NCI-H128 (cell line): Measurements from ENCODE around the gene ITPKB.
A peak's percentile ranks its signal among the peaks of the same experiment; 100 is the strongest.

Source experiments
- DNase-seq: peaks from one replicate; lab custom pipeline; 2025; ENCODE audit not compliant: unreplicated experiment; lab: John Stamatoyannopoulos, UW

ITPKB gene

GRCh38 chr1:226668173-226668560, 70.9 kb downstream of the ITPKB start:
- no peak for DNase-seq

- DNase-seq = no peak
Observed at GRCh38 chr1:226666692-226667091, 72.4 kb downstream of the ITPKB start.

GRCh38 chr1:226666164-226666506, 72.9 kb downstream of the ITPKB start:
- DNase-seq = no peak

GRCh38 chr1:226665505-226666163, 73.4 kb downstream of the ITPKB start:
- DNase-seq = no peak

GRCh38 chr1:226664413-226665101, 74.5 kb downstream of the ITPKB start:
- no peak for DNase-seq

- DNase-seq = no peak
Observed at GRCh38 chr1:226663327-226663704, 75.8 kb downstream of the ITPKB start.

GRCh38 chr1:226662642-226663326, 76.3 kb downstream of the ITPKB start:
- DNase-seq = no peak

- no peak for DNase-seq
Observed at GRCh38 chr1:226661965-226662364, 77.1 kb downstream of the ITPKB start.

GRCh38 chr1:226661271-226661670, 77.8 kb downstream of the ITPKB start:
- no peak for DNase-seq

- DNase-seq = no peak
Observed at GRCh38 chr1:226660410-226661182, 78.5 kb downstream of the ITPKB start.

GRCh38 chr1:226659641-226660040, 79.4 kb downstream of the ITPKB start:
- DNase-seq = no peak

GRCh38 chr1:226659136-226659535, 79.9 kb downstream of the ITPKB start:
- no peak for DNase-seq

GRCh38 chr1:226658546-226659125, 80.4 kb downstream of the ITPKB start:
- no peak for DNase-seq

GRCh38 chr1:226657895-226658545, 81.1 kb downstream of the ITPKB start:
- peak; percentile 22 for DNase-seq

GRCh38 chr1:226656601-226657277, 82.3 kb downstream of the ITPKB start:
- DNase-seq = peak; percentile 59

- DNase-seq = peak; percentile 63
Observed at GRCh38 chr1:226656201-226656600, 82.9 kb downstream of the ITPKB start.

- no peak for DNase-seq
Observed at GRCh38 chr1:226655251-226656163, 83.6 kb downstream of the ITPKB start.

- DNase-seq = no peak
Observed at GRCh38 chr1:226654668-226655055, 84.4 kb downstream of the ITPKB start.

GRCh38 chr1:226654046-226654667, 84.9 kb downstream of the ITPKB start:
- DNase-seq = no peak
